GM18499 (cell line): ENCODE data around the gene AK3.

Experiments used
- ATAC-seq: cut with Tn5 transposase; IDR thresholded peaks from one replicate; pipeline ENCODE4 v1.9.1; 2021; ENCODE audit warnings: moderate number of reproducible peaks; ENCODE audit not compliant: insufficient read depth, unreplicated experiment

The AK3 gene

DNA sequence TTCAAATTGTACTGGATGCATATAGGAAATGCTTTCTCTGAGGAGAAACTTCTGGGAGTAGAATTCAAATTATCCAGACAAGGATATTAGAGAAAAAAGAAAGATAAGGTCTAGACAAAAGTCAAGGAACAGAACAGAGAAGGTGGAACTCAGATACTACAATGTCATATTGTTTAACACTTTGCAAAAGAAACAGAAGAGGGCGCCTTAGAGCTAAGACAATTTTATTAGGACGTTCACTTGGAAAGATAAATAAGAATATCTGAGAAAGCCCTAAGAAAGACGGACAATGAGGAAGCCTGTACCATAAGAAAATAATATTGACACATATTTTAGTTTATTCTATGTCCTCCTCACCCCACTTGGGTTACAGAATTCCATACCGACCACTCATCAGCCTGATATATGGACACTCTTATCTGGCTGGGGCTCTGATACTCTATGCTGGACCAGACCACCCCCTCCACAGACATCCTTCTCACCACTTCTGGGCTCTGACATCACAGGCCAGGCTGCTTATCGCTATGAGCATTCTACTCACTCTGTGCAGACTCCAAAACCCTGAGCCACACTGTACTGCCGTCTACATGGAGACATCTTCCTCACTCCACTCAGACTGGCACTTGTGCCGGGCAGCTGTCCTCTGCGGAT is 9.1 kb upstream of the AK3 start:
- ATAC-seq: no peak

DNA sequence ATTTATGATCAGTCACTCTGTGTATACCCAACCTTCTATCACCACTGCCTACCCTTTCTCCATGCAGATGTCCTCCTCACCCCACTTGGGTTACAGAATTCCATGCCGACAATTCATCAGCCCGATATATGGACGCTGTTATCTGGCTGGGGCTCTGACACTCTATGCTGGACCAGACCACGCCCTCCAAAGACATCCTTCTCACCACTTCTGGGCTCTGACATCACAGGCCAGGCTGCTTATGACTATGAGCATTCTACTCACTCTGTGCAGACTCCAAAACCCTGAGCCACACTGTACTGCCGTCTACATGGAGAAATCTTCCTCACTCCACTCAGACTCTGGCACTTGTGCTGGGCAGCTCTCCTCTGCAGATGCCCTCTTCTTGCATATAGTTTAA is 7.6 kb upstream of the AK3 start:
- ATAC-seq: no peak

DNA sequence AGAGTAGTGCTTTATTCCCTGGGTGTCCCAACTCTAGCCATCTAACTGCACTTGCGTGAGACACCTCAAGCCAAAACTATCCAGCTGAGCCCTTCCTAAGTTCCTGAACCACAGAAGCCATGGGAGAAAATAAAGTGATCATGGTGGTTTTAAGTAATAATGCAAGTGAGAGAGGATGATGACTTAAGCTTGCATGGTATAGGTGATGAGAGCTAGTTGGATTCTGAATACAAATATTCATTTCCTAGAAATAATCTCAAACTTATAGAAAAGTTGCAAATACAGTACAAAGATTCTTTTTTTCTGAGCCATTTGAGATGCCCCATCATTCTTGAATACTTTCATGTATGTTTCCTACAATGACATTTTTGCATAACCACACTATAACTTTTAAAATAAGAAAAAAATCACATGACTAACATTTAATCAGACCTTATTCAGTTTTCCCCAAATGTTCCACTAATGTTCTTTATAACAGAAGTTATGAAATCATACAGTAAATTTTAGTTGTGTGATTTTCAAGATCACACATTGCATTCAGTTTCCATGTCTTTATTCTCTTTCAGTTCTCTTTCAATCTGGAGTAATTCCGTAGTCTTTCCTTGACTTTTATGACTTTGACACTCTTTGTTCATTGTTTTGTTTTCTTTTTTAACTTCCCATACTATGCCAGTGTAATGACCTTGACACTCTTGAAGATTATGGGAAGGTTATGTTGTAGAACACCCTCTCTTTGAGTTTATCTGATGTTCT is 5.5 kb upstream of the AK3 start:
- no peak for ATAC-seq

DNA sequence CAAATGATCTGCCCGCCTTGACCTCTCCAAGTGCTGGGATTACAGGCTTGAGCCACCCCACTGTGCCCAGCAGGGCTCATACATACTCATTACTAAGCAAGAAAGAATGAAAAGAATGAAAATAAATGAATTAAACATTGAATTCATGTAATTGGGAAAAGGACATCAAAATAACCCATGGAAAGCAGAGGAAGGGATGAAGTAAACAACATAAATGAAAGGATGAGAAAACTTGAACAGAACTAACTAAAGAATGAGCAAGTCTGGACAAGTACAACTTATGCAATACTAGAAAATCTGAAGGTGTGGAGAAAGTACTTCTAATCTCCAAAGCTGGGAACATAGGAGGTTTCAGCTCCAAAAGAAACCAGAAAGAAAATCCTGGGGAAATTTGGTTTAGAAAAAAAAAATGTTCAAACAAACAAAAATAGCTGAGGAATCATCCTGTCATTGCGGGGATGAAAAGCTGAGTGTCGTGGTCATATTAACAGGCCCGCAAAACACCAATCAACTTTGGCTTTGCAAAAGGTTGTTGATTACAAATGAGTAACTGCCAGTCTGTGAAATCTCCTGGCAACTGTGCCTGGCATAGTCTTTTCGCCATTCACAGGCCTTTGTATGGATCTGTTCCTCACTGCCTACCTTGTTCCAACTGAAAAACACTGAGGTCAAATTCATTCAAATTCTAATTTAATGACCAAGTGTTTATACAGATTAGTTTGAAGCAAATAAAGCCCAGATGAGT is 2.3 kb upstream of the AK3 start:
- no peak for ATAC-seq

DNA sequence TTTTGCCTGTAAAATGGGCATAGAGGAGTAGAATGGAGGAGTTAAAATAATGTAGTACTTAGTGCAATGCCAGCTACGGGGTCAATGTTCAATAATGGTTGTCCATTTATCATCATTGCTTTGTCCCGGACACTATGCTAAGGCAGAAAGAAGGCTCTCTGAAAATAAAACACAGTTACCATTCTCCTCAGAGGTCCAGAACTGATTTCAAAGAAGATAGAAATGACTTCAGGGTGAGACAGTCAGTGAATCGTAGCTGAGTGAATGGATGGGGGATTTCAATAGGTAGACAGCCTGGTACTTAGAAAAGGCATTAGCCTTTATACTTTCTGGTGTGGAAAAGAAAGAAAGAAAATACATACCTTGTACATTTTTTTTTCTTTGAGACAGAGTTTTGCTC is 1.2 kb upstream of the AK3 start:
- ATAC-seq: no peak

DNA sequence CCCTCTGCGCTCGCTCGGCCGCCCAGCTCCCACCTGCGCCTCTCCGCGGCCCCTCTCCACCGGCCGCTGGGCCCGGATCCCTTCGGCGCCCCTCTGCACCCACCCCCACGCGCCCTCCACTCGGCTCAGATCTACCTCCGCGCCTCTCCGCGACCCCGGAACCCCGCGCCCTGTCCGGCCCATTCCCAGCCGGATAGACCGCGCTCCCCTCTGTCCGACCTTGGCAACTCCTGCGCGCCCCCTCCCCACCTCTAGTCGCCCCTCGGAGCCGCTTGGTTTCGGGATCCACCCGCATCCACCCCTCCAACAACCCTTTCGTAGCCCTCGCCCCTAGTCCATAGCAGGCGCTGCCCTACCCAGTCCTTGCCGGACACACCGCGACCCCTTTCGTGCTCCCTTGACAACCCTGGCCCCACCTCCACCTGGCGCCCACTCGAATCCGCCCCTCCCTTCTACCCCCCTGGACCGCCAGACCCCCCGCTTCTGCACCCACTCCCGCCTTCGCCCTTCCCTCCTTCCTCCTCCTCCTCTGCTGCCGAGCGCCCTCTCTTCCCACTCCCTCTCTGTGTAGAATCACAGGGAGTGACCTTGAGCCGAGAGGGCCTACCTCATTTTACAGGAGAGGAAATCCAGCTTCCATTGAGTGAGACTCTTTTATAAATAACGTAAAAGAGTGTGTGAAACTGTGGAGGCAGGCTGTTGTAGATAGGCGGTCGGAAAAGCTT is 525 bp upstream of the AK3 start:
- ATAC-seq: no peak

DNA sequence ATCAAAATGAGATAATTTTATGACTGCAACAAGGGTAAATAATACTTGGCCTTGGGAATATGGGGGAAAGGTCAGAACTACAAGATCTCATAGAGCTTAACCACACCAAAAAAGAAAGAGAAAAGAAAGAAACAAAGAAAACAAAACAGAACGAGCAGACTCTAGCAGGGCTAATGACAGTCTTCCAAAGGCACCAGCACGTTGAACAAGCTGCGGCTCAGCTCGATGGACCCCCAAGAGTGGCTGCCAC is 689 bp downstream of the AK3 start:
- peak; percentile 2 for ATAC-seq

DNA sequence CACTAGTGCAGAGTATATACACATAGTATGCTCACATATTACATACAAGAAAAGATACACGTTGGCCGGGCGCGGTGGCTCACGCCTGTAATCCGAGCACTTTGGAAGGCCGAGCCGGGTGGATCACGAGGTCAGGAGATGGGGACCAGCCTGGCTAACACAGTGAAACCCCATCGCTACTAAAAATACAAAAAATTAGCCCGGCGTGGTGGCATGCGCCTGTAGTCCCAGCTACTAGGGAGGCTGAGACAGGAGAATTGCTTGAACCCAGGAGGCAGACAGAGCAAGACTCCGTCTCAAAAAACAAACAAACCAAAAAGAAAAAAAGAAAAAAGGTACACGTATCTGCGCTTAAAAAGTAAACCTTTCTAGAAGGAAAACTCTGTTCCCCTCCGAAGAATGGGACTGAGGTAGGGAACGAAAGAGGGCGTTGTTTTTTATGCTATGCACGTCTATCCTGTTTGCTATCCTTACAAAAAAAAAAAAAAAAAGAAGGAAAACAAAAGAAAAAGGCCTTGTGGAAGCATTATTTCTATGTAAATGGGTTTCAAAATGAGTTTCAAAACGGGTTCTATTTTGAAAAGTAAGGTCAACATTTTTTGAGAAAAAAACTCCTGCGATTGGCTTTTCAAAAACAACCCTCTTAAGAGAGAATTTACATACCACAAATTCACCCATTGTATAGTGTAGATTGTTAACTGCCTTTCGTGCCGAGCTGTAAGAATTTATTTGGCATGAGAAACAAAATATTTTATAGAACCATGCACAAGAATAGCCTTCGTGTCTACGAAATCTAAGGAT is 1.2 kb downstream of the AK3 start:
- no peak for ATAC-seq

DNA sequence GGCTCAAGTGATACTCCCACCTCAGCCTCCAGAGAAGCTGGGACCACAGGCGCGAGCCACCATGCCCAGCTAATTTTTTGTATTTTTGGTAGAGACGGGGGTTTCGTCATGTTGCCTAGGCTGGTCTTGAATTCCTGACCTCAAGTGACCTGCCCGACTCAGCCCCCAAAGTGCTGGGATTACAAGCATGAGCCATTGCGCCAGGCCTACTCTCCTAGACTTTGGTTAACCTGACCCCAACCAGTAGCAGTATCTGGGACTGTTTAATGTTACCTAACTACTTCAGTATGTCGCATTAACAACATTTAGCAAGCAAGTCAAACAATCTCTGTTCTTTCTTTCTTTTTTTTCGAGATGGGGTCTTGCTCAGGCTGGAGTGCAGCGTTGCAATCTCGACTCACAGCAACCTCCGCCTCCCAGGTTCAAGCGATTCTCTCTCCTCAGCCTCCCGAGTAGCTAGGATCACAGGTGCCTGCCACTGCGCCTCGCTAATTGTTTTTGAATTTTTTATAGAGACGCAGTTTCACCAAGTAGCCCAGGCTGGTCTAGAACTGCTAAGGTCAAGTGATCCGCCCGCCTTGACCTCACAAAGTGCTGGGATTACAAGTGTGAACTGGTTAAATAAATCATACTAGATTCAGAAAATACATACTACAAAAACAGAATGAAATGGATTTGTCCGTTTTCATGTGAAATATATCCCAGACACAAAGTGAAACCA is 2.0 kb downstream of the AK3 start:
- ATAC-seq: no peak

DNA sequence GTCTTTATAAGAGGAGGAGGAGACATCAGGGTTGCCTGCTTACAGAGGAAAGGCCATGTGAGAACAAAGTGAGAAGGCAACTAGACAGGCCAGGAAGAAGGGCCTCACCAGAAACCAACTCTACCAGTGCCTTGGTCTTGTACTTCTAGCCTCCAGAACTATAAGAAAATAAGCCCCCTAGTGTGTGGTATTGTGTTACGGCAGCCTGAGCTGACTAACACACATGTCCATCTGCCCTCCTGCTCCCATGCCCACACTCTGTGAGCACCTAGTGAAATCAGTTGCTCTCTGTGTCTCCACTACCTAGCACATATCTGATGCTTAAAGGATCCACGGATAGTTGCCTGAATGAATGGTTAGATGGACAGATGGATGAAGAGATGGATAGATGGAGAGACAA is 6.9 kb downstream of the AK3 start:
- no peak for ATAC-seq

DNA sequence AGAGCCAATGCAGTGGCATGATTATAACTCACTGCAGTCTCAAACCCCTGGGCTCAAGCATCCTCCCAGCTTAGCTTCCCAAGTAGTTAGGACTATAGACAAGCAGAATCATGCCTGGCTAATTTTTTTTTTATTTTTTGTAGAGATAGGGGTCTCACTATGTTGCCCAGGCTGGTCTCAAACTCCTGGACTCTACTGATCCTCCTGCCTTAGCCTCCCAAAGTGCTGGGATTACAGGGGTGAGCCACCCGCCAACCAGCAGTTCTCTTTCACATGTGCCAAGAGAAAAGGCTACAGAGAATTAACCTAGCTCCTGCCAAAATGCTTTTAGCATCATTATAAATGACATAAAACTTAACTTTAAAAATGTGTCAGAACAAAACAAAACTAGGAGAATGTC is 8.1 kb downstream of the AK3 start:
- ATAC-seq: no peak

DNA sequence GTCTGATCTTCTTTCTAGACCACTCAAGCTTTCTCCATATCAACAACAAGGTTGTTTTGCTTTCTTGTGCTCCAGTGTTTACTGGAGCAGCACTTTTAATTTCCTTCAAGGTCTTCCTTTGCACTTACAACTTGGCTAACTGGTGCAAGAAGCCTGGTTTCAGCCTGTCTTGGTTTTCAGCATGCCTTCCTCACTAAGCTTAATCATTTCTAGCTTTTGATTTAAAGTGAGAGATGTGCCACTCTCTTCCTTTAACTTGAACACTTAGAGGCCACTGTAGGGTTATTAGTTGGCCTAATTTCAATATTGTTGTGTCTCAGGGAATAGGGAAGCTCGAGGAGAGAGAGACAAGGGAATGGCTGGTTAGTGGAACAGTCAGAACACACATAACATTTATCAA is 13.4 kb downstream of the AK3 start:
- no peak for ATAC-seq

DNA sequence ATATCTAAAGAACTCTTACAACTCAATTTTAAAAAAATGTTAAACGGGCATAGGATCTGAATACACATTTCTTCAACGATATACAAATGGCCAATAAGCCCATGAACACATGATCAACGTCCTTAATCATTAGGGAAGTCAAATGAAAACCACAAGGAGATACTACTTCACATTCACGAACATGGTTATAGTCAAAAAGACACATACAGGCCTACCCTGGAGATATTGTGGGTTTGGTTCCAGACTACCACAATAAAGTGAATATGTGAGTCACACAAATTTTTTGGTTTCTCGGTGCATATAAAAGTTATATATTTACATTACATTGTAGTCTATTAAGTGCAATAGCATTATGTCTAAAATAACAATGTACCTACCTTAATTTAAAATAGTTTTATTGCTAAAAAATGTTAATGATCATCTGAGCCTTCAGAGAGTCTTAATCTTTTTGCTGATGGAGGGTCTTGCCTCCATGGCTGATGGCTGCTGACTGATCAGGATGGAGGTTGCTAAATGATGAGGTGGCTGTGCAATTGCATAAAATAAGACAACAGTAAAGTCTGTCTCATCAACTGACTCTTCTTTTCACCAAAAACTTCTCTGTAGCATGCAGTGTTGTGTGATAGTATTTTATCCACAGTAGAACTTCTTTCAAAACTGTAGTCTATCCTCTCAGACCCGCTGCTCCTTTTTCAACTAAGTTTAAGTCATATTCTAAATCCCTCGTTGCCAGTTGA is 15.1 kb downstream of the AK3 start:
- no peak for ATAC-seq

DNA sequence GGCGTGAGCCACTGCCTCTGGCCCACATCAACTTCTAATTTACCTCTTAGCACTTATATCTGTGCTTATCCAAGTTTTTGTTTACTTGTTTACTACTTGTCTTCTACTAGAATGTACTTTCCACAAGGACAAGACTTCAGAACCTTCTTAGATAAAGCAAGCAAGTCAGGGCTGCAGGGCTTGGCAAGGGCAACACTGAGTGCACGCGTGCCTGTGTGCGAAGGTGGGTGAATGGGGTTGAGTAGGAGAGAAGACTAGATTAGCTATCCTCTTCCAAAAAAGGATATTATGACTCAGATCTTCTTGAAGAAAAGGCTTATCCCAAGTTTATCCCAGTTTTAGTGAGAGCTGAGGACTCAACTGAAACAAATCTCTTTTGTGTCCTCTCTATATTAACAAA is 19.3 kb downstream of the AK3 start:
- no peak for ATAC-seq

DNA sequence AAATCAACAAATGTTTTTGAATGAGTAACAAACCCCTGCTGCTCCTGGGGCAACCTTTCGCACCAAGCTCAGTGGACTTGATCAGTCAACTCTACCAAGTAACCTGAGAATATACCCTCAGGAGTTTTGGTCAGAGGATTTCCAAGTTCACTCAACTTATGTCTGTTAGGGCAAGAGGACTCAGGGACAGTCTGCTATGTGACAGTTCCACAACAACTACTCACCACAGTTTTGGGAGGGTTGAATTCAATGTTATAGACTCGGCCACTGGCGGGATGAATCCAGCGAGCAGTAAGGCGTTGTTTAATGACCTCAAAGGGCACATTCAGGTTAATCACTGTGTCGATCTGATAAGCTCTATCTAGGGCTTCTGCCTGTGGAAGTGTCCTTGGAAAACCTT is 22.1 kb downstream of the AK3 start:
- ATAC-seq: no peak

DNA sequence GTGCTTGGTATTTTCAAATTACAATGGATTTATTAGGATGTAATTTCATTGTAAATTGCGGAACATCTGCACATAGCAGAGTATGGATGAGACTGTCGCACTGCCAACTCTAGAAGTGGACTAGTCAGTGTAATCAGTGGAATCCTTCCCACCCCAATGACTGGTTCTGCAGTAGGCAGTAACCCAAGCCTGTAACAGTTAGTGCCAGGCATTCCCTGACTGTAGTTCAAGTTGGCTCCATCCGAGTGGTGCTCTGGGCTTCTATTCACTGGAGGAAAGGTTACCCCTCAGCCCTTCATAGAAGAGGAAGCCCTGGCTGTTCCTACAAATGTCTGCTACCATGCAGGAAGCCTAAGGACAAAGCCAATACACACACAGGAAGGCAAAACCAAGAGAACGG is 23.2 kb downstream of the AK3 start:
- ATAC-seq: no peak

DNA sequence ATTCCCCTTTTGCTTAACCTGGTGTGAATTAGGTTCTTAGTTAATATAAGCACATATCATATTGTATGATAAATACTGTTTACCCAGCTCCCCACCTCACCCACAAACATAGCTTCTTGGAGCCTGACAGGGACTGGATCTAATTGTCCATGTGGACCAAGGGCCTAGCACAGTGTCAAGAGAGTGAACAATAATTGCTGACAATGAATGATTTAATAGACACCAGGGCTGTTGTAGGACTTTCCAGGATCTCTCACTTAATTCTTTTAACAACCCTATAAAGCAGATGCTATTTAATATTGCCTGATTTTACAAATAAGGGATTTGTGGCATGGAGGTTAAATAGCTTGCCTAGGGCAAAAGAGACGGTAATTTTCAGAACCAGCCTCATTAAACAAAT is 24.8 kb downstream of the AK3 start:
- no peak for ATAC-seq

DNA sequence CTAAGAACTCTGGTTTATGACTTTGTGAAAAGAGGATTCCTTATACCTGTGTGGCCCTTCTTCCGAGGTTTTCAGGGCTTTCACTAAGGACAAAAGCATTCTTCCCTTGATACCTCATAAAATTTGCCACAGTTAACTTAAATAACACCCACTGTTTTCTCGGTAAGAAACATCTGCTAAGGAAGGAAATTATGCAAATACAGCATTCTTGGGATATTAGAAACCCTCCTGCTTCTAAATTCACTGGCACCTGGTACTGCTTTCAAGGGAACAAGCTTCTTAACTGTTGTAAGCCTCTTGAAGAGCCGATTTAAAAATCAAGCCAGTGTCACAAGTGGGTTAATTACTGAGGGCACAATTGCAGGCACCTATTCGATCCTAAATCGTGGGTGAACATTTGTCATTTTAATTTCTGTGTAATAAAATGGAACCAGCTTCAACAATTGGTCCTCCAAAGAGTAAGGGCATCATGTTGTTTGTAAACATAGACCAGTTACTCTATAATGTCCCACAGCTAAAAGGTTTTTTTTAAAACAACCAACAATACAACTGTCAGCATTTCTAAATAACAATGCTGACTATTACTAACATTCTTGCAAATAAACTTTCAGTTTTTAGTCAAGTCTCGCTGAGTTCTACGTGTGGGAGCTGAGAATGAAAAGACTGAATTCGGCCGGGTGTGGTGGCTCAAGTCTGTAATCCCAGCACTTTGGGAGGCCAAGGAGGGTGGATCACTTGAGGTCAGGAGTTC is 26.6 kb downstream of the AK3 start:
- no peak for ATAC-seq
